ENCODE measurements around the gene PGF.

DNA sequence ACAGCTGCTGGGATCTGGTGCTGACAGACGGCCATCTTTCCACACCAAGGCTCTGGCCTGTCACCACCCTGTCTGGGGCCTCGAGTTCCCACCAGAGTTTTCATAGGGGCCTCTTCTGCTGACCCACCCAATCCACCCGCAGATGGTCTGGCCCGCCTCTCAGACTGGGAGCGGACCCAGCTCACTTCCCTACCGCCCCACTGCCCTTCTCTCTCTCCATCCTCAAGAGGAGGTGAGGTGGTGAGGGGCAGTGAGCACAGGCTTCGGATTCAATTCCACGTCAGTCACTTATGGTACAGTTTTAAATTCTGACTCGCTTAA lies 20.1 kb downstream of the PGF start:
- no peak for TF ChIP-seq CTCF (IDR thresholded peaks at IDR 0.05)
- no peak for TF ChIP-seq POLR2A (IDR thresholded peaks at IDR 0.05)
